ENCODE results near the gene TSPAN11.

- TF ChIP-seq YY1 (IDR thresholded peaks at IDR 0.05; ENCODE audit: insufficient read depth, insufficient read length) (no peak), ZNF274 (IDR thresholded peaks at IDR 0.05; ENCODE audit: low read depth, low read length) (no peak)
These were observed 24.0 kb upstream of the TSPAN11 start for GRCh38 chr12:30902596-30902995.

All from NT2/D1 (cell line).